DOHH2 (cell line): ENCODE data around the gene WHRN.

Experiments
- H3F3A ChIP-seq: fragments of 200-600 bp; sonication (generic), shearing (Covaris generic); 2 replicates; pipeline ENCODE4 v1.6.0; 2016; ENCODE audit warnings: antibody characterized with exemption, mild to moderate bottlenecking; ENCODE audit not compliant: control insufficient read depth, insufficient read depth
- H3K27ac ChIP-seq: fragments of 200-600 bp; sonication (generic); 2 replicates; pipeline ENCODE4 v1.5.1; 2014; ENCODE audit warnings: low read depth, mild to moderate bottlenecking, low read length, moderate library complexity
- H3K27me3 ChIP-seq: fragments of 200-600 bp; sonication (generic); 2 replicates; pipeline ENCODE4 v1.6.1; 2014; ENCODE audit warnings: mild to moderate bottlenecking, low read length, mixed read lengths; ENCODE audit not compliant: control insufficient read depth
- H3K36me3 ChIP-seq: fragments of 200-600 bp; sonication (generic); 2 replicates; pipeline ENCODE4 v1.6.1; 2014; ENCODE audit warnings: mild to moderate bottlenecking, low read length, moderate library complexity, mixed read lengths; ENCODE audit not compliant: control insufficient read depth
- H3K4me1 ChIP-seq: fragments of 200-600 bp; sonication (generic); 2 replicates; pipeline ENCODE4 v1.6.1; 2014; ENCODE audit warnings: mild to moderate bottlenecking, low read length, mixed read lengths; ENCODE audit not compliant: control insufficient read depth
- H3K4me2 ChIP-seq: fragments of 200-600 bp; sonication (generic); 2 replicates; pipeline ENCODE4 v1.6.0; 2014; ENCODE audit warnings: mild to moderate bottlenecking, low read length, moderate library complexity
- H3K4me3 ChIP-seq: fragments of 200-600 bp; sonication (generic); 2 replicates; pipeline ENCODE4 v1.5.1; 2014; ENCODE audit warnings: mild to moderate bottlenecking, low read length, mixed read lengths
- H3K79me2 ChIP-seq: fragments of 200-600 bp; sonication (generic); 2 replicates; pipeline ENCODE4 v1.6.1; 2014; ENCODE audit warnings: mild to moderate bottlenecking, low read length, mixed read lengths; ENCODE audit not compliant: control insufficient read depth
- H3K9me2 ChIP-seq: fragments of 200-600 bp; sonication (generic); replicated peaks from 2 replicates; pipeline ENCODE4 v1.6.1; 2014; ENCODE audit warnings: mild to moderate bottlenecking, low read length, mixed read lengths; ENCODE audit not compliant: control insufficient read depth
- H3K9me3 ChIP-seq: fragments of 200-600 bp; sonication (generic); 2 replicates; pipeline ENCODE4 v1.6.1; 2014; ENCODE audit warnings: antibody characterized with exemption, low read length, mixed read lengths; ENCODE audit not compliant: control insufficient read depth, insufficient read depth
- H4K20me1 ChIP-seq: fragments of 200-600 bp; sonication (generic); 2 replicates; pipeline ENCODE4 v1.6.0; 2014; ENCODE audit warnings: low read depth, mild to moderate bottlenecking, antibody characterized with exemption, low read length, moderate library complexity; ENCODE audit not compliant: control insufficient read depth, insufficient read depth
- EZH2phosphoT487 ChIP-seq: fragments of 200-600 bp; sonication (generic); IDR thresholded peaks from 2 replicates; pipeline ENCODE4 v1.6.1; 2017; ENCODE audit warnings: borderline replicate concordance, mild to moderate bottlenecking, antibody characterized with exemption, low read length, moderate library complexity, mixed read lengths
- TF ChIP-seq, protein P1 (sequence below): fragments of 200-600 bp; sonication (generic); IDR thresholded peaks from one replicate; pipeline ENCODE4 v1.5.1; 2014; ENCODE audit warnings: antibody characterized with exemption, mild to moderate bottlenecking, low read depth, low read length; ENCODE audit not compliant: poor library complexity, severe bottlenecking

The WHRN gene

DNA sequence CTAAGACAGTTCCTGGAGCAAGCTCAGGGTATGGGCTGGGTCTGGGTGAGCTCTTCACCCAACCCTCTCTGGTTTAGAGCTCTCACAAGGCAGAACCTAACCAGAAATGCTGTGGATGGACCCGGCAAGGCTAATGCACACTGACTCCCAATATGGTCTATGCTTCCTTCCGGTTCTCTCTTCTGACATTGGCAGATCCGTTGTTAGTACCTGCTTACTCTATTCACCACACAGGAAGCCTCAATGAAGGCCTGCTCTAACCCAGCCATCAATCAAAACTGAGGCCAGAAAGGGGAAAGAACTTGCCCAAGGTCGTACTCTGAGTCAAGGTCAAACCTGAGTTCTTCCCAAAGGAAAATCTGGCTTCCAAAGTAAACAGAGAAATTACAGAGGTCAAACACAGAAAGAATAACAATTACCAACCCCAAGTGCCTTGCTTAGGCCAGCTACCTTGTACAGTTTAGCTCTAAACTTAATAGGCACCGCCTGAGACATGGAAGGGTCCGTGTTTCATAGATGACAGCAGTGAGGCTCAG, 71.5 kb downstream of the WHRN start:
- H3K27ac ChIP-seq: no peak overlapping the region
- H3K4me3 ChIP-seq: no peak overlapping the region
- H3K27me3 ChIP-seq: peaks cover 10% of the 10 kb centered on the region
- no peaks in the 10 kb centered on the region for H4K20me1 ChIP-seq
- no peaks in the 10 kb centered on the region for H3K9me3 ChIP-seq
- no peaks in the 10 kb centered on the region for H3K79me2 ChIP-seq
- no peaks in the 10 kb centered on the region for H3F3A ChIP-seq
- H3K9me2 ChIP-seq: no peaks in the 10 kb centered on the region
- no peak for TF ChIP-seq EZH2phosphoT487
- TF ChIP-seq, protein P1, sequence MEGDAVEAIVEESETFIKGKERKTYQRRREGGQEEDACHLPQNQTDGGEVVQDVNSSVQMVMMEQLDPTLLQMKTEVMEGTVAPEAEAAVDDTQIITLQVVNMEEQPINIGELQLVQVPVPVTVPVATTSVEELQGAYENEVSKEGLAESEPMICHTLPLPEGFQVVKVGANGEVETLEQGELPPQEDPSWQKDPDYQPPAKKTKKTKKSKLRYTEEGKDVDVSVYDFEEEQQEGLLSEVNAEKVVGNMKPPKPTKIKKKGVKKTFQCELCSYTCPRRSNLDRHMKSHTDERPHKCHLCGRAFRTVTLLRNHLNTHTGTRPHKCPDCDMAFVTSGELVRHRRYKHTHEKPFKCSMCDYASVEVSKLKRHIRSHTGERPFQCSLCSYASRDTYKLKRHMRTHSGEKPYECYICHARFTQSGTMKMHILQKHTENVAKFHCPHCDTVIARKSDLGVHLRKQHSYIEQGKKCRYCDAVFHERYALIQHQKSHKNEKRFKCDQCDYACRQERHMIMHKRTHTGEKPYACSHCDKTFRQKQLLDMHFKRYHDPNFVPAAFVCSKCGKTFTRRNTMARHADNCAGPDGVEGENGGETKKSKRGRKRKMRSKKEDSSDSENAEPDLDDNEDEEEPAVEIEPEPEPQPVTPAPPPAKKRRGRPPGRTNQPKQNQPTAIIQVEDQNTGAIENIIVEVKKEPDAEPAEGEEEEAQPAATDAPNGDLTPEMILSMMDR: no peak
- H3K4me2 ChIP-seq: no peak overlapping the region
- no peaks in the 10 kb centered on the region for H3K36me3 ChIP-seq
- peaks cover 6% of the 10 kb centered on the region for H3K4me1 ChIP-seq

GRCh38 chr9:114433086-114433485, 72.2 kb downstream of the WHRN start:
- Histone ChIP-seq H4K20me1 (no peaks in the 10 kb centered on the region), H3K27ac (no peak overlapping the region), H3K4me2 (no peak overlapping the region), H3K9me3 (no peaks in the 10 kb centered on the region), H3F3A (no peaks in the 10 kb centered on the region), H3K4me3 (no peak overlapping the region), H3K79me2 (no peaks in the 10 kb centered on the region), H3K36me3 (no peaks in the 10 kb centered on the region), H3K9me2 (no peaks in the 10 kb centered on the region), H3K27me3 (peaks cover 10% of the 10 kb centered on the region), H3K4me1 (peaks cover 6% of the 10 kb centered on the region)
- no peak for TF ChIP-seq EZH2phosphoT487
- TF ChIP-seq, protein P1: no peak

DNA sequence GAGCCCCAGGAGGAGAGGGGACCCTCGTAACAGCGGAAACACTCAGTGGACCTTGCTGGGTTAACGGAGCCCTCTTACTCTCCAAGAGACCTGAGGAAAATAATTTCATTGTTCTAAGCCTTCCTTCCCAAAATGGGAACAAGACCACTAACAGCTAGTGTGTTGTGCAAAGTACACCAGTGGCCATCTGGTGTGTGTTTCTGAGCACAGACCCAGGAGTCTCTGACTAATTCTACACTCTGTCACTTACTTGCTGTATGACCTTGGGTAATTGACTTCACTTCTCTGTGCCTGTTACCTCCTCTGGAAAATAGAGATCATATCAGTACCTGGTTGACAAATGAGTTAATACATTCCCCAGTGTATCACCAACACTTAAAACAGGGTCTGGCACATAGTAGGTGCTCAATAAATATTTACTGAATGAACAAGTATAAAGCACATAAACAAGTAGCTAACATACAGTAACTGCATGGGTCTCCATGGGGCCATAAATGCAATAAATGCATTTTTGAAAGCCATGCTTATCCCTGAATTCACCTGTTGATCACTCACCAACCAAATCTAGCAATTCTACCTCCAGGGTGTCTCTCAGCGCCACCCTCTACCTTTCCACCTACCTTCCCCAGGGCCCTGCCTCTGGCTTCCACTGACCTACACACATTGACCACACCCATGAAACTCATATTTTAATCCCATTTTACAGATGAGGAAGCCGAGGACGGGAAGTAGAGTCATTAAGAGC, 72.8 kb downstream of the WHRN start:
- Histone ChIP-seq H3K79me2 (no peaks in the 10 kb centered on the region), H3K36me3 (no peaks in the 10 kb centered on the region), H3K4me3 (no peak overlapping the region), H4K20me1 (no peaks in the 10 kb centered on the region), H3K27me3 (peaks cover 14% of the 10 kb centered on the region), H3K9me2 (no peaks in the 10 kb centered on the region), H3K4me2 (no peak overlapping the region), H3K4me1 (peaks cover 6% of the 10 kb centered on the region), H3F3A (no peaks in the 10 kb centered on the region), H3K9me3 (no peaks in the 10 kb centered on the region), H3K27ac (no peak overlapping the region)
- TF ChIP-seq EZH2phosphoT487: no peak
- TF ChIP-seq, protein P1: no peak
